ENCODE results near the gene AUTS2. TPM values are rescaled to one million over a fixed set of nuclear protein-coding genes. Genes with fewer than 3 reads are reported as not detected.
"Not testable (repeated sequence)": the region's sequence is repeated elsewhere in the genome, so short reads cannot be mapped to it uniquely, and the experiment has no call there.

The AUTS2 gene
- total and polyA plus RNA-seq, 10 donors: 6.1 to 54.8 (median 29.1) TPM

GRCh38 chr7:70810558-70811139 lies 1212.4 kb downstream of the AUTS2 start:
- no peak overlapping the region for H3K4me3 ChIP-seq
- H3K9me3 ChIP-seq: no peaks in the 10 kb centered on the region
- 75 to 92% (median 81%) methylated on average over 3 of the region's 3 CpGs for WGBS, 5 donors
- no peak for DNase-seq
- peaks cover 0 to 15% (median 0%) of the 10 kb centered on the region in 7 donors for H3K27me3 ChIP-seq (replicated peaks in 1 of 7)
- no peak overlapping the region for H3K27ac ChIP-seq
- intact Hi-C loops (cut with DNase I; ENCODE audit: low total_unique reads): no loop called here
- TF ChIP-seq POLR2AphosphoS5 (IDR thresholded peaks at IDR 0.05): no peak
- no peaks in the 10 kb centered on the region for H3K36me3 ChIP-seq
- H3K4me1 ChIP-seq: no peaks in the 10 kb centered on the region

- no peak overlapping the region for H3K27ac ChIP-seq
- intact Hi-C loops (cut with DNase I; ENCODE audit: low total_unique reads): no loop called here
- H3K4me3 ChIP-seq: no peak overlapping the region
- TF ChIP-seq POLR2A (IDR thresholded peaks at IDR 0.05) (no peak), POLR2AphosphoS5 (IDR thresholded peaks at IDR 0.05) (no peak), CTCF (IDR thresholded peaks at IDR 0.05 in 8 of 11, conservative IDR thresholded peaks at IDR 0.05 in 3 of 11) (no peak)
- H3K36me3 ChIP-seq: no peaks in the 10 kb centered on the region
- no peaks in the 10 kb centered on the region for H3K4me1 ChIP-seq
- peaks cover 0 to 15% (median 6%) of the 10 kb centered on the region in 8 donors for H3K9me3 ChIP-seq
- H3K27me3 ChIP-seq (replicated peaks in 1 of 7): peaks cover 0 to 15% (median 0%) of the 10 kb centered on the region in 7 donors
- WGBS, 5 donors: 55 to 67% (median 62%) methylated on average over 3 of the region's 3 CpGs
- no peak for DNase-seq
Observed at GRCh38 chr7:70812511-70812910, 1214.2 kb downstream of the AUTS2 start.

DNA sequence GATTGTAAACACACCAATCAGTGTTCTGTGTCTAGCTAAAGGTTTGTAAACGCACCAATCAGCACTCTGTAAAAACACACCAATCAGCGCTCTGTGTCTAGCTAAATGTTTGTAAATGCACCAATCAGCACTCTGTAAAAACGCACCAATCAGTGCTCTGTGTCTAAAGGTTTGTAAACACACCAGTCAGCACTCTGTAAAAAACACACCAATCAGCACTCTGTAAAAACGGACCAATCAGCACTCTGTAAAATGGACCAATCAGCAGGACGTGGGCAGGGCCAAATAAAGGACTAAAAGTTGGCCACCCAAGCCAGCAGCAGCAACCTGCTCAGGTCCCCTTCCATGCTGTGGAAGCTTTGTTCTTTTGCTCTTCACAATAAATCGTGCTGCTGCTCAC lies 1224.2 kb downstream of the AUTS2 start:
- H3K4me3 ChIP-seq; H3K27ac ChIP-seq; H3K4me1 ChIP-seq; H3K27me3 ChIP-seq (replicated peaks in 1 of 7); DNase-seq; intact Hi-C loops (cut with DNase I; ENCODE audit: low total_unique reads); H3K36me3 ChIP-seq: not testable (repeated sequence)
- peaks cover 0 to 31% (median 16%) of the 10 kb centered on the region in 8 donors for H3K9me3 ChIP-seq
- WGBS, 5 donors: 83 to 89% (median 88%) methylated on average over 6 of the region's 6 CpGs

DNA sequence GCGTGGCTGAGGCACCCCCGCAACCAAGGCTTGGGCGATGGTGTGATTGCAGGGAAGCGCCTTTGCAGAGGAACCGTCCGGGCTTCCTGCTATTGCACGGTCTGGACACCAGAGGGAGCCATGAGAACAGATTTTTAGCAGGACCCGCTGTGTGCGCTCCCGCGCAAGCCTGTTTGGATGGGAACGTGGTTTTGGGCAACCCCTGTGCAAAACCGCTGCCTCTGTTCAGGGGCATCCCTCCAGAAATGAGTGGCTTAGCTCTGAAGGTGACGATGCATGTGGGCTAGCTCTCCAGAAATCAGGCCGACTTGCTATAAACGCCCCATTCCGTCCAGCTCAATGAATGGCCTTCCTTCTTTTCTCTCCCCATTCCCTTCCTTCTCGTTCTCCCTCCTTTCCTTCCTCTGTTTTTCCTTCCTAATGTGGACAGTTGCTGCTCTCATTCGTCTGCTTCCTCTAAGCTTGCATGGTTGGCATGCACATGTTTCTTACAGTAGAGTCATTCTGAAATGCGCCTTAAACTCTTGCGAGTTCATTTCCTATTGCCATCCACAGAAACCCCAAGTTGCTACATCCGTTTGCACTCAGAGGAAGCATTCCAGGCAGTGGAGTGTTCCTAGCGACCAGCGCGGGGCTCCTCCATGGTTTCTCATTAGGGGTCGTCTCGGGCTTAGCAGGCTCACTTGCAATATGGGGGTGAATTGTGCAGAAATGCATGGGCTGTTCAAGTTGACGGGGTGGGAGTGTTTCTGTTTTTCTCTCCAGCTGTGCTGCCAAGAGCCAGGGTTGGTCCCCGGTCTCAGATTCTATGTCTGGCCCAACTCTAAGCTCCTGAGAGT lies 1231.2 kb downstream of the AUTS2 start:
- peak; percentile 86 for DNase-seq
- Histone ChIP-seq H3K4me1 (peaks cover 4 to 13% (median 10%) of the 10 kb centered on the region in 6 donors), H3K27ac (no peak overlapping the region), H3K9me3 (peaks cover 0 to 3% (median 0%) of the 10 kb centered on the region in 8 donors), H3K4me3 (peak overlapping the region in 2 of 8 donors; percentile 11 to 37), H3K27me3 (replicated peaks in 1 of 7) (peaks cover 0 to 36% (median 0%) of the 10 kb centered on the region in 7 donors), H3K36me3 (no peaks in the 10 kb centered on the region)
- TF ChIP-seq POLR2A (IDR thresholded peaks at IDR 0.05) (no peak), POLR2AphosphoS5 (IDR thresholded peaks at IDR 0.05) (no peak), CTCF (IDR thresholded peaks at IDR 0.05 in 8 of 11, conservative IDR thresholded peaks at IDR 0.05 in 3 of 11) (peak; percentile 41 to 90 (median 87))
- intact Hi-C loops (cut with DNase I; ENCODE audit: low total_unique reads): no loop called here
- 3 to 5% (median 3%) methylated on average over 23 to 29 of the region's 29 CpGs for WGBS, 5 donors

DNA sequence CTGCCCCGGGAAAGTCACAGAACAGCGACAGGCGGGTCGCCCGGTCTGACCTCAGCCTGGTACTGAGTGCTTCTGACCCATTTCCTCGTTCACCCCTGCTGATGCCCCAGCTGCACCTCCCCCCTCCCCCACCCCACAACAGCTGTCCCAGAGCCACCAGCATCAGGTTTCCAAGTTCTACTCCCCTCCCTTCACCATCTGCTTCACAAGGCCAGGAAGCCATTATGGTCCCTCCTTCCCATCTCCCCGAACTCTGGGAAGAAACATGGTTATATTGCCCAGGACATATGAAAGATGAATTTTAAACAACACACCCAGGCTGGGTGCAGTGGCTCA lies 1231.8 kb downstream of the AUTS2 start:
- no peak for DNase-seq
- no peak for TF ChIP-seq CTCF (IDR thresholded peaks at IDR 0.05 in 8 of 11, conservative IDR thresholded peaks at IDR 0.05 in 3 of 11)
- TF ChIP-seq POLR2A (IDR thresholded peaks at IDR 0.05): no peak
- TF ChIP-seq POLR2AphosphoS5 (IDR thresholded peaks at IDR 0.05): no peak
- H3K27me3 ChIP-seq (replicated peaks in 1 of 7): peaks cover 0 to 36% (median 0%) of the 10 kb centered on the region in 7 donors
- H3K9me3 ChIP-seq: peaks cover 0 to 3% (median 0%) of the 10 kb centered on the region in 8 donors
- H3K4me1 ChIP-seq: peaks cover 4 to 13% (median 10%) of the 10 kb centered on the region in 6 donors
- no peaks in the 10 kb centered on the region for H3K36me3 ChIP-seq
- intact Hi-C loops (cut with DNase I; ENCODE audit: low total_unique reads): no loop called here
- no peak overlapping the region for H3K27ac ChIP-seq
- 24 to 45% (median 41%) methylated on average over 7 of the region's 7 CpGs for WGBS, 5 donors
- no peak overlapping the region for H3K4me3 ChIP-seq

Measured in spleen (tissue), 11 donors.